ENCODE results near the gene ANO9. TPM values are rescaled to one million over a fixed set of nuclear protein-coding genes. Genes with fewer than 3 reads are reported as not detected.
"Not testable (repeated sequence)": the region's sequence is repeated elsewhere in the genome, so short reads cannot be mapped to it uniquely, and the experiment has no call there.

The ANO9 gene
- total and polyA plus RNA-seq, 8 donors = 5.7 to 208 (median 31.6) TPM

DNA sequence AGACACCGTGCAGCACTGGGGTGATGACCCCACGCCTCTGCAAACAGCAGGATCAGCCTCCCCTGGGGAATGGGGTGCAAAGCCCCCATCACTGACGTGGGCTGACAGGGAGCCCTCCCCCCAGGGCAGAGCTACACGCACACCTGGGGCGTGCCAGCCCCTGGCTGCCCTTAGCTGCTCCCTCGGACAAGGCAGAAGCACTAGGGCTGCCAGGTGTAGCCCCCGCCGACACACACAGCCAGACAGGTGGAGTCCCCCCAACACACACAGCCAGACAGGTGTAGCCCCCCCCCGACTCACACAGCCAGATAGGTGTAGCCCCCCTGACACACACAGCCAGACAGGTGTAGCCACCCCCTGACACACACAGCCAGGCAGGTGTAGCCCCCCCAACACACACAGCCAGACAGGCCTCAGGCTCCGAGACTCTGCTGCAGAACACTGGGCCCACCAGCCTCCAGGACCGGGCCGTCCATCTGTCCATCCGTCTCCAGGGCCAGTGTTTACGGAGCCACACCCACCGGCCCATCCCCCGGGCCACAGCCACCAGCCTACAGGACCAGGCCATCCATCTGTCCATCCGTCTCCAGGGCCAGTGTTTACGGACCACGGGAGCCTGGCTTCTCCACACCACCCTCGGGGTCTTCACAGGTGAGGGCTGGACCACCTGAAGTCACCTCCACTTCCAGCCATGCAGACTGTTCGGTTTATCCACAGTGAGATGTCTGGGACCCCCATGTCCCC, 3.5 kb downstream of the ANO9 start:
- Histone ChIP-seq H3K27ac (no peak overlapping the region), H3K4me1 (peaks cover 8 to 25% (median 19%) of the 10 kb centered on the region in 4 donors), H3K9me3 (no peaks in the 10 kb centered on the region), H3K27me3 (peaks cover 0 to 55% (median 7%) of the 10 kb centered on the region in 3 donors), H3K36me3 (no peaks in the 10 kb centered on the region), H3K4me3 (no peak overlapping the region)
- WGBS, 5 donors = 77 to 89% (median 83%) methylated on average over 13 to 21 of the region's 21 CpGs
- TF ChIP-seq, protein P1, sequence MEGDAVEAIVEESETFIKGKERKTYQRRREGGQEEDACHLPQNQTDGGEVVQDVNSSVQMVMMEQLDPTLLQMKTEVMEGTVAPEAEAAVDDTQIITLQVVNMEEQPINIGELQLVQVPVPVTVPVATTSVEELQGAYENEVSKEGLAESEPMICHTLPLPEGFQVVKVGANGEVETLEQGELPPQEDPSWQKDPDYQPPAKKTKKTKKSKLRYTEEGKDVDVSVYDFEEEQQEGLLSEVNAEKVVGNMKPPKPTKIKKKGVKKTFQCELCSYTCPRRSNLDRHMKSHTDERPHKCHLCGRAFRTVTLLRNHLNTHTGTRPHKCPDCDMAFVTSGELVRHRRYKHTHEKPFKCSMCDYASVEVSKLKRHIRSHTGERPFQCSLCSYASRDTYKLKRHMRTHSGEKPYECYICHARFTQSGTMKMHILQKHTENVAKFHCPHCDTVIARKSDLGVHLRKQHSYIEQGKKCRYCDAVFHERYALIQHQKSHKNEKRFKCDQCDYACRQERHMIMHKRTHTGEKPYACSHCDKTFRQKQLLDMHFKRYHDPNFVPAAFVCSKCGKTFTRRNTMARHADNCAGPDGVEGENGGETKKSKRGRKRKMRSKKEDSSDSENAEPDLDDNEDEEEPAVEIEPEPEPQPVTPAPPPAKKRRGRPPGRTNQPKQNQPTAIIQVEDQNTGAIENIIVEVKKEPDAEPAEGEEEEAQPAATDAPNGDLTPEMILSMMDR (IDR thresholded peaks at IDR 0.05) = no peak
- TF ChIP-seq POLR2A (IDR thresholded peaks at IDR 0.05) = no peak
- TF ChIP-seq EP300 (IDR thresholded peaks at IDR 0.05) = no peak
- no peak for TF ChIP-seq POLR2AphosphoS5 (IDR thresholded peaks at IDR 0.05)
- DNase-seq = no peak
- intact Hi-C loops (cut with DNase I; ENCODE audit: low total_unique reads) = no loop called here

DNA sequence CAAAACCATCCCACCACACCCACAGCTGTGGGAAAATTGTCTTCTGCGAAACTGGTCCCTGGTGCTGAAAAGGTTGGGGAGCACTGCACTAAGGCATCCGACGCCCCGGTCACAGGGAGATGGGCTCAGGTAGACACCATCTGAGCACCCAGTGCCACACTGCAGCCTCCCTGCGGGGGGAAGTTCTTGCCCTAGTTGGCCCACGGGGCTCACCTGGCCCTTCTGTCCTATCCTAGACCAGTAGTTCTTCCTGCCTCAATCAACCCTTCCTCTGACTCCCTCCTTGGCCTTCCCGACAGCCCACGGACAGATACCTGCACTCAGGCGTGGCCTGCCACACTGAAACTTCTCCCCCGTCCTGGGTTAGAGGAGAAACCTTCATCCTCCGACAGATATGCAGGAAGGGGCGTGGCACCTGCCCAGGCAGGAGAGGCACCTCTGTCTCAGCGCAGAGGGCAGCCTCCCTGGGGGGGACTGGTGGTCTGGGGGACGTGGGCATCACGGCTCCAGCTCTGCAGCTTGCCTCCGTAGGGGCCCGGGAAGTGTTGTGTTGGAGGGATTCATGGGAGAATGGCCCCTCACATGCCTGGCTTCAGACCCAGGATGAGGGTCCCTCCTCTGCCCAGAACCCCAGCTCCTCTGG, 4.5 kb downstream of the ANO9 start:
- DNase-seq = no peak
- intact Hi-C loops (cut with DNase I; ENCODE audit: low total_unique reads) = no loop called here
- TF ChIP-seq POLR2A (IDR thresholded peaks at IDR 0.05) (no peak), POLR2AphosphoS5 (IDR thresholded peaks at IDR 0.05) (no peak), EP300 (IDR thresholded peaks at IDR 0.05) (no peak)
- TF ChIP-seq, protein P1 (IDR thresholded peaks at IDR 0.05) = no peak
- Histone ChIP-seq H3K27me3 (peaks cover 0 to 53% (median 7%) of the 10 kb centered on the region in 3 donors), H3K27ac (no peak overlapping the region), H3K9me3 (no peaks in the 10 kb centered on the region), H3K36me3 (no peaks in the 10 kb centered on the region), H3K4me3 (no peak overlapping the region), H3K4me1 (peaks cover 8 to 21% (median 18%) of the 10 kb centered on the region in 4 donors)
- WGBS, 5 donors = 74 to 86% (median 83%) methylated on average over 16 to 17 of the region's 17 CpGs

DNA sequence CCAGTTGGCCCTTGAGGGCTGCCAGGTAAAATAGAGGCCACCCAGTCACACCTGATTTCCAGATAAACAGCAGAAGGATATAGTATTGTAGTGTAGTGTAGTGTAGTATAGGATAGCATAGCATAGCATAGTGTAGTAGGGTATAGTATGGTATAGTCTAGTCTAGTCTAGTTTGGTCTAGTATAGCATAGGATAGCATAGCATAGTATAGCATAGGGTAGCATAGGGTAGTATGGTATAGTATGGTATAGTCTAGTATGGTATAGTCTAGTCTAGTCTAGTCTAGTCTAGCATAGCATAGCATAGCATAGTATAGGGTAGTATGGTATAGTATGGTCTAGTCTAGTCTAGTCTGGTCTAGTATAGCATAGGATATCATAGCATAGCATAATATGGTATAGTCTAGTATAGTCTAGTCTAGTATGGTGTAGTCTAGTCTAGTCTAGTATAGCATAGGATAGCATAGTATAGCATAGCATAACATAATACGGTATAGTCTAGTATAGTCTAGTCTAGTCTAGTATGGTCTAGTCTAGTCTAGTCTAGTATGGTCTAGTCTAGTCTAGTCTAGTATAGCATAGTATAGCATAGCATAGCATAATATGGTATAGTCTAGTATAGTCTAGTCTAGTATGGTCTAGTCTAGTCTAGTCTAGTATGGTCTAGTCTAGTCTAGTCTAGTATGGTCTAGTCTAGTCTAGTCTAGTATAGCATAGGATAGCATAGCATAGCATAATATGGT, 6.6 kb downstream of the ANO9 start:
- H3K4me1 ChIP-seq; H3K27ac ChIP-seq; H3K4me3 ChIP-seq; H3K9me3 ChIP-seq; intact Hi-C loops (cut with DNase I; ENCODE audit: low total_unique reads); H3K36me3 ChIP-seq; DNase-seq: not testable (repeated sequence)
- WGBS, 5 donors = 85 to 100% (median 98%) methylated on average over 1 of the region's 1 CpG
- peaks cover 0 to 42% (median 0%) of the 10 kb centered on the region in 3 donors for H3K27me3 ChIP-seq

DNA sequence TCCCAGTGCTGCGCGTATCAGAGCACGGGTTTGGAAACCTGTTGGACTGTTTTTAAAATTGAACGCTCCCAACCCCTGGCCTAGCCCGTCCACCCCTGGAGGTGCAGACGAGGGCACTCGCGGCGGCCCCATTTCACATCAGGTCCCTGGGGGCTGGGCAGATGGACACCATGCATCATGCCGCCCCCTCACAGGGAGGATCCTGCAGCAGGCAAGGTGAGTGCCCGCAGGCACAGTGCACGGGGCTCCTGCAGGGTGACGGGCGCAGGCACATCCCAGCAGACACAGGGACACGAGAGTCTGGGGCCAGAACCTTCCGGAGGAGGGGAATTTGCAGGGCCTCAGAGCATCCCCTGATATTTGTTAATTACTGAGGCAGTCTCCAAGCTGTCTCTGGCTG, 7.3 kb downstream of the ANO9 start:
- H3K4me1 ChIP-seq = no peaks in the 10 kb centered on the region
- peaks cover 0 to 35% (median 0%) of the 10 kb centered on the region in 3 donors for H3K27me3 ChIP-seq
- intact Hi-C loops (cut with DNase I; ENCODE audit: low total_unique reads) = no loop called here
- no peaks in the 10 kb centered on the region for H3K9me3 ChIP-seq
- H3K27ac ChIP-seq = no peak overlapping the region
- TF ChIP-seq, protein P1 (IDR thresholded peaks at IDR 0.05) = no peak
- TF ChIP-seq POLR2AphosphoS5 (IDR thresholded peaks at IDR 0.05) = no peak
- DNase-seq = no peak
- H3K4me3 ChIP-seq = no peak overlapping the region
- WGBS, 5 donors = 87 to 93% (median 90%) methylated on average over 11 to 16 of the region's 16 CpGs
- H3K36me3 ChIP-seq = peaks cover 0 to 3% (median 0%) of the 10 kb centered on the region in 4 donors

All from stomach (tissue), 9 donors.